COLO829 (cell line): ENCODE results near the gene HPCAL1.
A peak's percentile ranks its signal among the peaks of the same experiment; 100 is the strongest.

Experiments
- DNase-seq: peaks from one replicate; pipeline ENCODE4 v3.0.0; 2012; ENCODE audit warnings: low spot score

Gene HPCAL1

DNA sequence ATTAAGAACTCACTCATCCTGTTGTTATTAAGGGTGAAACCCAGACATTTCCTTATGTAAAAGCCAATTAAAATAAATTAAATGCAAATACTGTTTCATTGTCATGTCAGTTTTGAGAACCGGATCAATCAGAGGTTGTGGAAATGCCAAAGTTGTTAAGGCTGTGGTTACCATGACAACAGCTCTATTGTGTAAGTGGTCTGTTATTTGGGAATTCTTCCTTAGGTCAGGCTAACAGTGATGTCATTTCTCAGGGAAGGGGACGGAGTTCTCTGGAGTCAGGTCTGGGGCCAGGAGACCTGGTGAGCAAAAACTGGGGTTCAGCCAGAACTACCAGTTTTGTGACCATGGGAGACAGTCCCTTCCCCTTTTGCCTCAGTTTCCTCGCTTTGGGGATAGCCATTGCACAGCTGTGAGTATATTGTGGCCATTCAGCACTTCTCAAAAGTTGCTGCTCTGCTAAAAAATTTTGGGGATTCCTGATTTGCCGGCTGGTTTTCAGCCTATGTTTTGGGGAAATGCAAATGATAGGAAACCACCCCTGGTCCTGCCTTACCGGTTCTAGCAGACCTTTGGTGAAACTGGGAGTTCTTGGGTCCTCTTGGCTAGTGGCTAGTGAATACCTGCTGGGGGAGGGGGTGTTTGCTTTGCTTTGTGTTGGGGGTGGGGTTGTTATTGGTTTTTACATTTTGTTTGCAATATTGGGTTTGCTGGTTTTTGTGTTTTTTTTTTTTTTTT lies 21.6 kb downstream of the HPCAL1 start:
- peak; percentile 42 for DNase-seq

DNA sequence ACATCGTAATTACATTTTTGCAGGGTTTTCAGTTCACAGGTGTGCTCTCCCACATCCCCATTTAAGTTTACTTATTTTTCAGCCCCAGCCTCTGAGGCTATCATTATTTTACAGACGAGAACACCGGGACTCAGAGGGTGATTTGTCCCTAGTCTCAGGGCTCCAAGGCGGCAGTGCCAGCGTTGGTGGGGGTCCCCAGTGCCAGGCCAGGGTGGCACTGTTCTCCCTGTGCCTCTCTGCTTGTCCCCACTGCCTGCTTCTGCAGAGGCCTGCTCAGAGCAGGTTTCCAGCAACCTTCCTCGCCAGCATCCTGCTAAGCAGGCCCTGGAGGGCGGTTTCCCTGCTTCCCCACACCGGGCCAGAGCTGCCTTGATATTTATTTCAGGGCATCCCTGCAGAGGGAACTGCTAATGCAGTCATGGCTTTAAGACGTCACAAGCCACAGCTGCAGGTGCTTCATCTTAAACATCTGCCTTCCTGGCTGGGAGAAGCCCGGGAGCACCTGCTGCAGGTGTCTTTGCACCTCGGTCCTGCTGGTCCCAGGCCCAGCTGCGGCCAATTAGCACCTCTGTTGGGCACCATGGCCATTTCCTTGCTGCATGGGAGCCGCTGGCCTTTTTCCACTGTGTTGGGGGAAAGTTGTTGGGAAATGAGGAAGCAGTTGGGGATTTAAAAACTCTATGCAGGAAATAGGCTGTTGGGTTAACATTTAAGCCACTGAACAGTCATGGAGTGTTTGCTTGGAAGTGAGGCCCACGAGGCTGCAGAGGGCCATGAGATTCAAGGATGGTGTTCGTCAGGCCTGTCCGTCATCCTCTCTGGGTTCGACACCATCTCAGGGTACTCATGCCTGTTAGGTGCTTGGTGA lies 22.8 kb downstream of the HPCAL1 start:
- no peak for DNase-seq

DNA sequence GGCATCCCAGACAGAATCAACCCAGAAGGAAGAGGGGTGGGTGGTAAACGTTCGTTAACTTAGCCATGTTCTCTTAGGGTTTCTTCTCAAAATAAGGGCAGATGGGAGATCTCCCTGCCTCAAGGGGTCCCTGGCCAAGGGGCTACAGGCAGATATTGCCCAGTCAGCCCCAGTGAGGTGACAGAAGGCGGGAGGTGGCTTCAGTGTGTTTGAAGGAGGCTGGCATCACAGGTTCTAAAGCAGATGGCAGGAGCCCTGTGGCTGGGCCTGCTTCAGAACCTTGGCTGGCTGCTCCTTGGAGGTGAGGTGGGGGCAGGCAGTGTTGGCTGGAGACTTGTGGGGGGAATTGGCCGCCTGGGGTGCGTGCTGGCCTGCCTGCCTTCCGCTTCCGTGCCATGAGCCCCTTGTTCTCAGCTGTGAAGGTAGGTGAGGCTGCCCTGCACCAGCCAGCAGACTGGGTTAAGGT lies 23.5 kb downstream of the HPCAL1 start:
- no peak for DNase-seq

DNA sequence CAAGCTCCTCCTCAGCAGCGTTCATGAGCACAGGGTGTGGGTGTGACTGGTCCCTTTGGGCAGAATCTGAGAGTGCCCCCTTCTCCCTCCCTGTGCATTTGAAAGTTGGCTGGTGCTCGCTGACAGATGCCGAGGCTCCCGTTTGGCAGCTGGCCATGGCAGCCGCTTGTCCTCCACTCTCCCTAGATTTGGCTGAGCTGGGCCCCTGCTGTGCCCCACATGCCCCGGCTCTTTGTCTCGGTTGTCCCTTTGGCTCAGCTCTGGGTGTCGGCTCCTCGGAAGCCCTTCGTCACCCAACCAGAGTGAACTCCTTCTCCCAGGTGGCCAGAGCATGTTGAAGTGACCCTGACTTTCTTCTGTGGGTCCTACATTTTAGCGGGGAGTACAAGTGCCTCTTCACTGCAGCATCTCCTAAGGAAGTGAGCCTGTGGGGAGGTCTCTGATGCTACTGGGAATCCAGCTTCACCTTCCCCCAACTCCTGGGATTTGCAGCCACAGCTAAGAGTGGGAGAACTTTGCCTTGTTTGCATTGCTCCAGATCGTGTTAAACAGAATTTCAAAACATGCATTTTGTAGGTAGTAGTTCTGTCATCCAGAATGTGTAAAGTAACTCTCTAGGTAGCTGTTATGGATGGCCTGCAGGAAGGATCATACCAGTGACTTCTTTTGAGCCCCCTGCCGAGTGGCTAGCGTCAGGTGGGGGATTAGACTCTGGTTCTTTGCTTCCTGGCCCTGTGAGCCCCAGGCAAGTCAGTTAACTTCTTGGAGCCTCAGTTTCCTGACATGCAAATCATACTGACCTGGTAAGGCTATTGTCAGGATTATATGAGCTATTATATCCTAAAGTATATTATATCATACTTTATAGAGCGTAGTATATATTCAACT lies 24.2 kb downstream of the HPCAL1 start:
- no peak for DNase-seq

DNA sequence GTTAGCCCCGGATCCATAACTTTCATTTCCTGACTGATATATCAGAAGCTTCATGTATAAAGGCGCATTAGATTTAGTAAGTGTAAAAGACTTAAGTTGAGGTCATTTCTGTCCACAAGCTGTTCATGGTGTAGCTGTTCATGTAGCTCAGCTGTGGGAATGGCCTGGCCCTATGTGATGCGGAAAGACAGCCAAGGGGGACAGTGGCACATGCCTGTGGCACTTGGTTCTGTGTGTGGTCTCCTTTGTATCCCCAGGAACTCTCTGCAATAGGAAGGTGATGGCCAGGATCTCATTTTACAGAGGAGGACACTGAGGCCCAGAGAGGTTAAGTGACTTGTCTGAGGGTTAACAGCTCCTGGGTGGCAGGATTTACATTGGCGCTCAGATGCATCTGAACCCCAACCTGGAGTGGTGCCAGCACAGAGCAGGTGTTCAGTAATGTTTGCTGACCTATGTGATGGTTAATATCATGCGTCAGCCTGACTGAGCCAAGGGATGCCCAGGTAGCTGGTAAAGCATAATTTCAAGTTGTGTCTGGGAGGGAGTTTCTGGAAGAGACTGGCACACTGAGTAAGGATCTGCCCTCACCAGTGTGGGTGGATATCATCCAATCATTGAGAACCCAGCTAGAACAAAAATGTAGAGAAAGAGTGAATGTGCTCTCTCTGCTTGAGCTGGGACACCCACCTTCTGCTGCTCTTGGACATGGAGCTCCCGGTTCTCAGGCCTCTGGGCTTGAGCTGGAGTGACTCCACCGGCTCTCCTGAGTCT lies 25.4 kb downstream of the HPCAL1 start:
- DNase-seq, result no peak

DNA sequence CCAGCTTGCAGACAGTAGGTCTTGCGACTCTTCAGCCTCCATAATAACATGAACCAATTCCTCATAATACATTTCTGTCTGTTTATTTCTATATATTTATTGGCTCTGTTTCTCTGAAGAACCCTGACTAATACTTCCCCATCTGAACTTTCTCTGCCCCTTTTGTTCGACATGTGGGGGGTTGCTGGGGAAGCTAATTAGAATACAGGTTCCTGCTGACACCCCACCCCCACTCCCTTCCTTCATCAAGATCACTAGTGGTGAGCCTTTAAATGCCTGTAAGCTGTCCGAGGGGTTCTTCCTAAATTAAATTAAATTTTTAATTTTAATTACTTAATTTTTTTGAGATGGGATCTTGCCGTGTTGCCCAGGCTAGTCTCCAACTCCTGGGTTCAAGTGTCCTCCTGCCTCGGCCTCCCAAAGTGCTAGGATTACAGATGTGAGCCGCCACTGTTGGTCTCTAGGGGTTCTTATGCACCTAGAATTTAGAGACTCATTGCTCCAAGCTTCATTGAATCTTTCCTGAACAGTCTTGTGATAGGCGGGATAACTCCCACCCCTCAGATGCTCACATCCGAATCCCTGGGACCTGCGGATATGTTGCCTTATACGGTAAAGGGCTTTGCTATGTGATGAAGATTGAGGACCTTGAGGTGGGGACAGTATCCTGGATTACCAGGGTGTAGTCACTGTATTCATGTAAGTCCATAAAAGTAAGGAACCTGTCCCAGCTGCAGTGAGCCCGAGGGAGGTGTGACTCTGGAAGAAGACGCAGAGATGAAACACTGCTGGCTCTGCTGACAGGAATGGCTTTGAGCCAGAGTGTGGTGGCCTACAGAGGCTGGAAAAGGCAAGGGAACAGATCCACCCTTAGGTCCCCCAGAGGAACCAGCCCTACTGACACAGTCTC lies 26.2 kb downstream of the HPCAL1 start:
- no peak for DNase-seq

DNA sequence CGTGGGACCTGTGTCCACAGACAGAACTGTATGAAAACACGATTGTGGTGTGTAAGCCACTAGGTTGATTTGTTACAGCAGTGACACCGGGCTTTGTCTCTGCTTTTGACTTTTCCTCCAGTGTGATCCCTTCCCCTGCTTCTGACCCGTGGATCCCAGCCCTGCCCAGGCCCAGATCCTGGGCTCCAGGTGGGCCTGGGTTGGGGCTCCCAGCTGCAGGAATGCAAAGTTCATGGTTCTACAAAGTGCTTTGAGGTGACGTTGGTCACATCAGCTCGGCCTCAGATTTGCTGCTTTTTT lies 26.8 kb downstream of the HPCAL1 start:
- no peak for DNase-seq

DNA sequence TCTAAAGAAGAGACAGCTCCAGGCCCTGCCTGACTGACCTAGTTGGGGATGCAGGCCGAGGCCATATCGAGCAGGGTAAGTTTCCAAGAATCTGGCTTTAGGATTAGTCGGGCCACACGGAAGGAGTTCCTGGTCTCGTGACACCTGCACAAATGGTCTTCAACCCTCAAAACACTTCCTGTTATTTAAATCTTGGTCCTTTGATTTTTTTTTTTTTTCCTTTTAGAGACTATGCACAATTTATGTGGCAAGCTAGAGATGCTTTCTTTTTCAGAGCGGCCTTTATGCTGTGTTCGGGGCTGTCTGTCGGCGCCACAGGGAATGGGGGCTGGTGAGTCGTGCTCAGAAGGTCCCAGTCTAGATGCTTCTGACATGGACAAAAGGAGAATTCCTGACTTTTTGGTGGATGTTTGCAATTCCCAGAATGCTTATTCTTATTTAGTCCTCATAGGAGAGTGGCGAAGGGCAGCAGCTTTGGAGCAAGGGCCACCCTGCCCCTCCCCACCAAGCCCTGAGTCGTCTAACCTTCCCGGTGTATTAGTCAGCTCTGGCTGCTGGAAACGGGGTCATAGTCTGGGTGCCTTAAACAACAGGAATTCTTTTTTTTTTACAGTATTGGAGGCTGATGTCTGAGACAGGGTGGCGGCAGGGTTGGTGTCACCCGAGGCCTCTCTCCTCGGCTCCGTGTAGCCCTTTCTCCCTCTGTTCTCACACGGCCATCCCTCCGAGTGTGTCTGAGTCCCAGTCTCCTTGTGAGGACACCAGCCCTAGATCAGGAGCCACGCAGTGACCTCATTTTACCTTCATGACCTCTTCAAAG lies 27.4 kb downstream of the HPCAL1 start:
- DNase-seq, result no peak

DNA sequence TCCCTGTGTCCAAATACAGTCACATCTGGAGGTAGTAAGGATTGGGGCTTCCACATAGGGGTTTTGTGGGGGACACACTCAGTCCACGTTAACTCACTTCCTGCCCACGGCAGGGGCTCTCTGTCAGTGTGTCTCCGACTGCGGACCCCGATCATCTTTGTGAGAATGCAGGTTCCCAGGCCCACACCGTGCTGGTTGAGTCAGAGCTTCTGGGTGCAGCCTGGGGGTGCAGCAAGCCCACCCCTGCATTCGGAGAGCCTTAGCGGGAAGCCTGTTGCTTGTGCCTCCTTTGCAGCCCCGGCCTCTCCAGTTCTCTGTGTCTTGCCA lies 28.0 kb downstream of the HPCAL1 start:
- no peak for DNase-seq

DNA sequence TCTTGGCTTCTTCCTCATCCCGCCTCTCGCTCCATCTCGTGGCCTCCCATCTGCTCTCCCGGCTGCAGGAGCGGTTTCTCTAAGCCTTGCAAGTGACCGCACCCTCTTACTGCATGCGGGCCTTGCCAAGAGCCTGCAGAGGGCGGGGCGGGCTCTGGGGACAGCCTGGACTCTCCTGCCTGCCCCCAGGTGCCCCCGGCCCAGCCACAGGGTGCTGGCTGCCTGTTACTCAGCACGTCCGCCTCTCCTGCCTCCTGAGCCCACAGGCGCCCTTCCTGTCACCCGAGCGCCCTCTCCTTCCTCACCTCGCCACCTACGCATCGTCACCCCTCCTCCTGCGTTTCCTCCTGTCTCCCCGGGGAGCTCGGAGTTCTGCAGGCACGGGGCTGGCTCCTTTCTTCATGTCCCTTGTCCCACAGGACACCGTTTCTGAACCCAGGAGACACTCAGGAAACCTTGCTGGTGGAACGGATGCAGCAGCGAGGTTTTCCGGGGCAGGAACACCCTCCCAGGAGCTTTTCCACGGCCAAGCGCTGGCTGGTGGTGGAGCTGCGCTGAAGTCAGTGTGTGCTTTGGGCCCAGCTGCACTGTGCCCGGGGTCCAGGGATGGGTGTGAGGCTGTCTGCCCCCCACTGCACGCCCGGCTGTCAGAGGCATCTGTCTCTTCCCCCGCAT lies 28.5 kb downstream of the HPCAL1 start:
- no peak for DNase-seq

DNA sequence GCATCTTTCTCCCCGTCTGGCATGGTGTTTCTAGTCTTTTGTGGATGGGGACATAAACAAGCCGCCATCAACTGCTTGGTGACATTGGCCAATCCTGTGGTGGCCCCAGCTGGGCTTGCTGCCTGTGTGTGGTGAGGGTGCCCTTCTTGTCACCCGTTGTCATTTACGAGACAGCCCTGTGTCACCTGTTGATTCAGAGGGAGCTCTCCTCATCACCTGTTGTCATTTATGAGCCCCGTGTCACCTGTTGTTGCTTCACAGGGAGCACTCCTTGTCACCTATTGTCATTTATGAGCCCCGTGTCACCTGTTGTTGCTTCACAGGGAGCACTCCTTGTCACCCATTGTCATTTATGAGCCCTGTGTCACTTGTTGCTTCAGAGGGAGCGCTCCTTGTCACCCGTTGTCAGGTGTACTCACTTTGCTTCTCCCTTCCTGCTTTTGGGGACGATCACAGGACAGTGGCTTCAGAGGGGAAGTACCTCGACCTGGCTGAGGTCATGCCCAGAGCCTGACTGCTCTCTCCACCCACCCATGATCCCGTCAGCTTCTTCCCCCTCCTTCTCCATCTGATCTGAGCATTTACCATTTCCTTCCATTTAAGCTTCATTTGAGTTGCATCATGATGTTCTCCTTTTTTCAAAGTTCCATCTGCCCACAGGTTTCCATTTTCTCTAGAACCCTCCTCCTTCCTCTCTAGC lies 29.1 kb downstream of the HPCAL1 start:
- no peak for DNase-seq

DNA sequence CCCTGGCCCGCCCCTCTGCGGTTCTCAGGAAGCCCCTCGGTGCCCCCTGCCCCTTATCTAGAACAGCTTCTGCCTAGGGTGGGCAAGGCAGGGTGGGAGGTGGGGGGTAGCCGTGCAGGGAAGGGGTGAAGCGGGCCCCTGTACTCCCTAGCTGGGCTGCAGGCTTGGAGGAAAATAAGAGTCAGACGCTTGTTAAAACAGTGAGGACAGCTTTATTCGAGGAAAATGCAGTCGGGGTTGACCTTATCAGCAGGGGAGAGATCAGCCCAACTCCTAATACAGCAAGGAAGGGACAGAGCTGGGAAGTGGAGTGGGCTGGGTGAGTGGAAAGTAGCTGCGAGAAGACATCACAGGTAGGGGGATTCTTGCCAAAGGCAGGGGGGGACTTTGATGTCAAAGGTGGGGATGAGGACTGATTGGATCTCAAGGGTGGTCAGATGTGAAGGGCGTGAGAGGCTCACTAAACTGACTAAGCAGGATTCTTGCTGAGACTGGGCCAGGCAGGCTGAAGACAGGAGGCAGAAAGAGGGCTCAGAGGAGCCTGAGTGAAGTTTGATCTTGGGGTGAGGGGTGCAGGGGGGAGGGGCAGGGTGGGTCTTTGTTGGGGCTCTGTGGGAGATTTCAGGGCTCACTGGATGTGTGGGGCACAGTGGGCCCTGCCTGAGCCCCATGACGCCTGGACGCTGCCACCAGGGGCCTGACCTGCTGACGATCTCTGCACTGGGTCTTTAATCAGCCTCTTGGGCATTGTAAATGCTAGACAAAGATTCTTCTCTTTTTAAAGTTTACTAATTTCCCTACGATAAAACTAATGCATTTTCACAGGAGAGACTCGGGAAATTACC lies 29.9 kb downstream of the HPCAL1 start:
- peak; percentile 7 for DNase-seq

DNA sequence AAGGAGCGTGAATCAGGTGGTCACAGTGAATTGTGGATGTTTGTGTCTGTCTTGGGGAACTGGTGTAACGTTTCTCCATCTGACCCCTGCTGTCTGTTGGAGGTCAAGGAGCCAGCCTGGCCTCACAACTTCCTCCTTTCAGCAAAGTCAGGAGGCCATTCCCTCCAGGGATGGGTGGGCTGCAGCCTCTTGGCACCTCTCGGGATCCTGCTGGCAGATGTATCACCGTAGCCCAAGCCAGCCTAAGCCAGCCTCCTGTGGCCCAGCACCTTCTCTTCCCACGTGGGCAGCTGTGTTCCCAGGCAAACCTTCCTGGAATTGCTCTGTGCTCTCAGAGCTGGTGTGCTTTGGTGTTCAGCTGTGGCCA lies 30.5 kb downstream of the HPCAL1 start:
- peak; percentile 6 for DNase-seq

DNA sequence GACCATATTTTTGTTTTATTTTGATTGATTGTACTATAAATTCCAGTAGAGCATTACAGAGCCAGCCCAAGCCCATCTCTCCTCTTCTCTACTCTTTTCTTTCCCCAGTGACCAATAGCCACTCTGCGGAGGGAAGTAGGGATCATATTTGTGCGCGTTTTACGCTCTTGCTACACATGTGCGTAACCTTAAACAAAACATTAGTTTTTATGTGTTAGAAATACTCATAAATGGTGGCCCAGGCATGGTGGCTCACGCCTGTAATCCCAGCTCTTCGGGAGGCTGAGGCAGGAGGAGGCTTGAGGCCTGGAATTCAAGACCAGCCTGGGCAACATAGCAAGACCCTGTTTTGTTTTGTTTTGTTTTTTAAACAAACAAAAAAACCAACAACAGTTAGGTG lies 31.3 kb downstream of the HPCAL1 start:
- no peak for DNase-seq

DNA sequence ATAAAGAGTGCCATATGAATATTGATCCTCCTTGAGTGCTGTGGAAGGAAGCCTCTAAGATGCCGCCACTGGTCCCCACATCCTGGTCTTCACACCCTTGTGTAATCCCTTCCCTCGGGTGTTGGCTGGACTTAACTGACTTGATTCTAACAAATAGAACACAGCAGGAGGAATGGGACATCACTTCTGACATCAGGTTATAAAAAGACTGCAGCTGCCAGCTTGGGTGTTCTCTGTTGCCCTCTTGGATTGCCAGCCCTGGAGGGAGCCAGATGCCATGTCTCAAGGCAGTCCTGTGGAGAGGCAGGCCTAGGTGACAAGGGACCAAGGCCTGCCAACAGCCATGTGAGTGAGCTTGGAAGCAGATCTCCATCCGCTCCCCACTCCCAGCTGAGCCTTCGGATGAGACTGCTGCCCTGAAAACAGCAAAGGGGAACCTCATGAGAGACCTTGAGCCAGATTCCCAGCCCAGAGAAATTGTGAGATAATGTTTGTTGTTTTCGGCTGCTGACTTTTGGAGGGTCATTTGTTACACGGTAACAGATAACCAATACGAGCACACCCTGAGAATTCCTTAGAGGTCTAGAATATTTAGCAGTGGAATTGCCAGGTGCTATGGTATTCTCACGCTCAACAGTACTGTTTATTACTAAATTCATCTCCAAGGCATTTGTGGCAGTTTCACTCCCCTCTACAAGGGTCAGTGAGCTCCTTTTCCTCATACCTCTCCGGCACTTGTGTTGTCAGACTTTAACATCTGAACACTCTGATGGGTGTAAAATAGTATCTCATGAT lies 32.5 kb downstream of the HPCAL1 start:
- DNase-seq, result no peak

DNA sequence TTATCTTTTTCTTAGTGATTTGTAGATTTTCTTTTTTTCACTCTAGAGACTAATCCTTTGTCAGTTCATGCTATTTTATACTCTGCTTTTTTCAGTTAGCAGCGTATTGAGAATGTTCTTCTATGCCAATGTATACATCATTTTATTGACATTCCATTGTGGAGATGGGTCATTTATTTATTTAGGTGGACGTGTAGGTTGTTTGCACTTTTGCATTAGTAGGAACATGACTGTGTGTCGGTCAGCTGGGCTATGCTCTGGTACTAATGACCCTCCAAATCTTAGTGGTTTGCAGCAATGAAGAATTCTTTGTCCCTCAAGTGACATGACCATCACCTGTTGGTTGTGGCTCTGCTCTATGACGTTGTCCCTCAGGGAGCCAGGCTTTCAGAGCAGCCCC lies 33.6 kb downstream of the HPCAL1 start:
- no peak for DNase-seq
